GM23248 (cell line): ENCODE results near the gene NAGK. TPM values are rescaled to one million over a fixed set of nuclear protein-coding genes. Genes with fewer than 3 reads are reported as not detected.

Source experiments
- DNase-seq: peaks from one replicate; pipeline ENCODE4 v3.0.0-alpha.2; 2015
- H2AFZ ChIP-seq: fragments of 200-600 bp; sonication (generic); 2 replicates; pipeline ENCODE4 v1.6.1; 2016; ENCODE audit warnings: antibody characterized with exemption
- H3F3A ChIP-seq: fragments of 200-600 bp; sonication (generic); 2 replicates; pipeline ENCODE4 v1.6.1; 2016; ENCODE audit warnings: mild to moderate bottlenecking, antibody characterized with exemption, mixed run types; ENCODE audit not compliant: insufficient read depth
- H3K27ac ChIP-seq: fragments of 200-600 bp; sonication (generic); 2 replicates; pipeline ENCODE4 v1.5.1; 2016; ENCODE audit warnings: mild to moderate bottlenecking
- H3K27me3 ChIP-seq: fragments of 200-600 bp; sonication (generic); replicated peaks from 2 replicates; pipeline ENCODE4 v1.6.1; 2016; ENCODE audit warnings: mild to moderate bottlenecking; ENCODE audit not compliant: insufficient read depth
- H3K36me3 ChIP-seq: fragments of 200-600 bp; sonication (generic); 2 replicates; pipeline ENCODE4 v1.6.1; 2016; ENCODE audit warnings: low read depth, mild to moderate bottlenecking
- H3K4me1 ChIP-seq: fragments of 200-600 bp; sonication (generic); 2 replicates; pipeline ENCODE4 v1.6.1; 2016; ENCODE audit warnings: mild to moderate bottlenecking; ENCODE audit not compliant: insufficient read depth
- H3K4me2 ChIP-seq: fragments of 200-600 bp; sonication (generic); one replicate; pipeline ENCODE4 v1.6.1; 2016; ENCODE audit warnings: mild to moderate bottlenecking; ENCODE audit not compliant: unreplicated experiment
- H3K4me3 ChIP-seq: fragments of 200-600 bp; sonication (generic); 2 replicates; pipeline ENCODE4 v1.5.1; 2016; ENCODE audit warnings: mild to moderate bottlenecking
- H3K79me2 ChIP-seq: fragments of 200-600 bp; sonication (generic); 2 replicates; pipeline ENCODE4 v1.6.1; 2016; ENCODE audit warnings: mild to moderate bottlenecking; ENCODE audit not compliant: insufficient read depth
- H3K9ac ChIP-seq: fragments of 200-600 bp; sonication (generic); 2 replicates; pipeline ENCODE4 v1.6.1; 2016; ENCODE audit warnings: mild to moderate bottlenecking
- H3K9me2 ChIP-seq: fragments of 200-600 bp; sonication (generic); 2 replicates; pipeline ENCODE4 v1.6.1; 2016; ENCODE audit warnings: mixed run types, mild to moderate bottlenecking, moderate library complexity; ENCODE audit not compliant: insufficient read depth
- H3K9me3 ChIP-seq: fragments of 200-600 bp; sonication (generic); one replicate; pipeline ENCODE4 v1.6.1; 2017; ENCODE audit warnings: low read depth
- H4K20me1 ChIP-seq: fragments of 200-600 bp; sonication (generic); 2 replicates; pipeline ENCODE4 v1.6.0; 2016; ENCODE audit not compliant: insufficient read depth
- EZH2 ChIP-seq: fragments of 200-600 bp; sonication (generic); IDR thresholded peaks from 2 replicates; pipeline ENCODE4 v1.6.1; 2018; ENCODE audit warnings: antibody characterized with exemption, mild to moderate bottlenecking; ENCODE audit not compliant: insufficient read depth, poor library complexity, severe bottlenecking
- EZH2phosphoT487 ChIP-seq: fragments of 200-600 bp; sonication (generic); IDR thresholded peaks from 2 replicates; pipeline ENCODE4 v1.6.1; 2018; ENCODE audit warnings: antibody characterized with exemption, moderate library complexity, mild to moderate bottlenecking, low read depth; ENCODE audit not compliant: insufficient read depth
- WGBS, 2 experiments: methylation state at CpG; one replicate each; pipeline ENCODE4 v1.1.6; 2015 to 2017; ENCODE audit warnings: low lambda C conversion rate in 2 of 2, low coverage in 1 of 2; ENCODE audit errors: missing lambda C conversion rate in 2 of 2; 5-methylcytosine and 5-hydroxymethylcytosine counted together
- in situ Hi-C: fragments of 300-500 bp; cut with MboI; formaldehyde crosslinking; loops from 2 replicates; pipeline ENCODE4 v1.15.0; 2020
- polyA plus RNA-seq: library from polyadenylated mRNA; unstranded; fragments of >200 nt; fragmentation: Nextera tagmentation; extraction: Ambion mirVana; gene quantifications from 2 replicates; pipeline ENCODE4 v1.2.1, GENCODE V29; 2016
- total RNA-seq: library from RNA; depleted of rRNA; stranded (reverse); fragments of >200 nt; shearing (Covaris generic); gene quantifications from 2 replicates; pipeline ENCODE4 v1.2.3, GENCODE V29; 2014

NAGK gene
- total and polyA plus RNA-seq, 2 experiments from 2014 or later = 86.4 to 136 TPM

GRCh38 chr2:71042287-71042686 is 26.2 kb upstream of the NAGK start:
- Histone ChIP-seq H3K4me3 (no peak overlapping the region), H3K9me3 (no peaks in the 10 kb centered on the region), H3K4me2 (no peak overlapping the region), H3K27ac (no peak overlapping the region), H3K9me2 (no peaks in the 10 kb centered on the region), H3K36me3 (no peaks in the 10 kb centered on the region), H4K20me1 (no peaks in the 10 kb centered on the region), H3K27me3 (no peaks in the 10 kb centered on the region), H3K79me2 (no peaks in the 10 kb centered on the region), H3F3A (no peaks in the 10 kb centered on the region), H3K4me1 (no peaks in the 10 kb centered on the region), H2AFZ (no peak overlapping the region), H3K9ac (no peak overlapping the region)
- TF ChIP-seq EZH2 (no peak), EZH2phosphoT487 (no peak)
- in situ Hi-C loops = no loop called here
- DNase-seq = no peak
- WGBS, 2 experiments = 50 to 53% methylated on average over 4 of the region's 4 CpGs

GRCh38 chr2:71043531-71044407 is 24.7 kb upstream of the NAGK start:
- H4K20me1 ChIP-seq = no peaks in the 10 kb centered on the region
- no peaks in the 10 kb centered on the region for H3K79me2 ChIP-seq
- H3K36me3 ChIP-seq = no peaks in the 10 kb centered on the region
- no peaks in the 10 kb centered on the region for H3F3A ChIP-seq
- no peak overlapping the region for H2AFZ ChIP-seq
- no peaks in the 10 kb centered on the region for H3K4me1 ChIP-seq
- no peaks in the 10 kb centered on the region for H3K27me3 ChIP-seq
- no peaks in the 10 kb centered on the region for H3K9me2 ChIP-seq
- 65 to 69% methylated on average over 13 to 36 of the region's 36 CpGs for WGBS, 2 experiments
- no peak overlapping the region for H3K4me3 ChIP-seq
- no peak for DNase-seq
- no peak overlapping the region for H3K9ac ChIP-seq
- no peak overlapping the region for H3K27ac ChIP-seq
- no peak overlapping the region for H3K4me2 ChIP-seq
- in situ Hi-C loops = no loop called here
- no peaks in the 10 kb centered on the region for H3K9me3 ChIP-seq
- TF ChIP-seq EZH2phosphoT487 = no peak
- TF ChIP-seq EZH2 = no peak

- Histone ChIP-seq H3K36me3 (no peaks in the 10 kb centered on the region), H2AFZ (no peak overlapping the region), H3K4me1 (no peaks in the 10 kb centered on the region), H3K9me3 (no peaks in the 10 kb centered on the region), H3K27me3 (no peaks in the 10 kb centered on the region), H3K9me2 (no peaks in the 10 kb centered on the region), H3K79me2 (no peaks in the 10 kb centered on the region), H3K9ac (no peak overlapping the region), H4K20me1 (no peaks in the 10 kb centered on the region), H3K4me3 (no peak overlapping the region), H3K27ac (no peak overlapping the region), H3F3A (no peaks in the 10 kb centered on the region), H3K4me2 (no peak overlapping the region)
- TF ChIP-seq EZH2 (no peak), EZH2phosphoT487 (no peak)
- in situ Hi-C loops = no loop called here
- 66 to 73% methylated on average over 7 of the region's 7 CpGs for WGBS, 2 experiments
- no peak for DNase-seq
Measured at GRCh38 chr2:71045151-71045550, 23.3 kb upstream of the NAGK start.

- H3F3A ChIP-seq = no peaks in the 10 kb centered on the region
- H3K27ac ChIP-seq = no peak overlapping the region
- in situ Hi-C loops = no loop called here
- no peaks in the 10 kb centered on the region for H3K79me2 ChIP-seq
- no peaks in the 10 kb centered on the region for H3K9me2 ChIP-seq
- 65 to 66% methylated on average over 23 of the region's 23 CpGs for WGBS, 2 experiments
- no peaks in the 10 kb centered on the region for H3K27me3 ChIP-seq
- DNase-seq = no peak
- H3K9ac ChIP-seq = no peak overlapping the region
- no peaks in the 10 kb centered on the region for H3K4me1 ChIP-seq
- H3K9me3 ChIP-seq = no peaks in the 10 kb centered on the region
- H3K4me2 ChIP-seq = no peak overlapping the region
- no peak overlapping the region for H3K4me3 ChIP-seq
- TF ChIP-seq EZH2 (no peak), EZH2phosphoT487 (no peak)
- H2AFZ ChIP-seq = no peak overlapping the region
- H4K20me1 ChIP-seq = no peaks in the 10 kb centered on the region
- H3K36me3 ChIP-seq = no peaks in the 10 kb centered on the region
Measured at GRCh38 chr2:71045865-71046548, 22.4 kb upstream of the NAGK start.
